GM21381 (cell line): ENCODE results near the gene SLC66A3.

Experiments
- ATAC-seq: cut with Tn5 transposase; IDR thresholded peaks from one replicate; pipeline ENCODE4 v1.9.1; 2021; ENCODE audit warnings: mild to moderate bottlenecking, moderate library complexity; ENCODE audit not compliant: unreplicated experiment

The SLC66A3 gene

DNA sequence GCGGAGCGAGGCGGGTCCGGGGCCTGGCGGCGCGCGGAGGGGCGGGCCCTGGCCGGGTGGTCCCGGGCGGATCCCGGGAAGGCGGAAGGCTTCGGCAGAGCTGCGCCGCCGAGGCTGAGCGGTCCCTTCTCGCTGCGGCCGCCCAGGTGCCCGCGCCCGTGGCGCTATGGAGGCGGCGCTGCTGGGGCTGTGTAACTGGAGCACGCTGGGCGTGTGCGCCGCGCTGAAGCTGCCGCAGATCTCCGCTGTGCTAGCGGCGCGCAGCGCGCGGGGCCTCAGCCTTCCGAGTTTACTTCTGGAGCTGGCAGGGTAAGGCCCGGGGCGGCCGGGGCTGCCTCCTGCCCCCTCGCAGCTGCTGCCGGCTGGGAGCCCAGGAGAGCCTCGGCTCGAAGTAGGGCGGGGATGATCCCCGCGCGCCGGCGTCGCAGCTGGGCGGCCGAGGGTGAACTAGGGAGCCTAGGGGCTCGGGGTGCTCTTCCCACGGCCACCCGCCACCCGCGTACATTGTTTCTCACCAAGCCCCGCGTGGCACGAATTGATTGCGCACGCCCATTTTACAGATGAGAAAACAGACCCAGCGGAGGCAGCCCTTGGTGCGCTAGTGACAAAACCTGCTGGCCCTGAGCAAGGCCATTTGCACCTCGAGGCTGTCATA, at the start of gene SLC66A3:
SLC66A3 (plus strand) TSS at position 87 of the 655 bp plus-strand sequence; CDS start at position 167, 80 bp downstream.
- peak; percentile 74 for ATAC-seq

GRCh38 chr2:11109002-11109401, 46.3 kb upstream of the SLC66A3 start:
- ATAC-seq, result no peak

DNA sequence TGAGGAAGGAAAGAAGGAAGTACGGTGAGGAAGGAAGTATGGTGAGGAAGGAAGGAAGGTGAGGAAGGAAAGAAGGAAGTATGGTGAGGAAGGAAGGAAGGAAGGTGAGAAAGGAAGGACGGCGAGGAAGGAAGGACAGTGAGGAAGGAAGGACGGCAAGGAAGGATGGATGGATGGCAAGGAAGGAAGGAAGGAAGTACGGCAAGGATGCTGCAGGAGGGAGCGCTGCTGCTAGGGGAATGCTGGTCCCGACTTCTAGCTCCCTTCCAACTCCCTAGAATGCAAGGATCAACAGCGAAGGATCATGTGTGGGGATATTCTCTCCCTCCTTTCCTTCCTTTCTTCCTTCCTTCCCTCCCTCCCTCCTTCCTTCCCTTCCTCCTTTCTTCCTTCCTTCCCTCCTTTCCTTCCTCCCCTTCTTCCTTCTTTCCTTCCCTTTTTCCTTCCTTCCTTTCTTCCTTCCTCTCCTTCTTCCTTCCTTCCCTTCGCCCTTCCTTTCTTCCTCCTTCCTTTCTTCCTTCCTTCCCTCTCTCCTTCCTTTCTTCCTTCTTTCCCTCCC, 42.3 kb upstream of the SLC66A3 start:
- no peak for ATAC-seq

- no peak for ATAC-seq
These were observed 37.5 kb upstream of the SLC66A3 start for GRCh38 chr2:11117776-11118175.

- ATAC-seq, result no peak
These were observed 36.5 kb upstream of the SLC66A3 start for GRCh38 chr2:11118761-11119160.

GRCh38 chr2:11121099-11121822, 34.0 kb upstream of the SLC66A3 start:
- ATAC-seq, result no peak

- no peak for ATAC-seq
These were observed 33.5 kb upstream of the SLC66A3 start for GRCh38 chr2:11121823-11122155.

- ATAC-seq, result no peak
These were observed 32.9 kb upstream of the SLC66A3 start for GRCh38 chr2:11122380-11122779.

DNA sequence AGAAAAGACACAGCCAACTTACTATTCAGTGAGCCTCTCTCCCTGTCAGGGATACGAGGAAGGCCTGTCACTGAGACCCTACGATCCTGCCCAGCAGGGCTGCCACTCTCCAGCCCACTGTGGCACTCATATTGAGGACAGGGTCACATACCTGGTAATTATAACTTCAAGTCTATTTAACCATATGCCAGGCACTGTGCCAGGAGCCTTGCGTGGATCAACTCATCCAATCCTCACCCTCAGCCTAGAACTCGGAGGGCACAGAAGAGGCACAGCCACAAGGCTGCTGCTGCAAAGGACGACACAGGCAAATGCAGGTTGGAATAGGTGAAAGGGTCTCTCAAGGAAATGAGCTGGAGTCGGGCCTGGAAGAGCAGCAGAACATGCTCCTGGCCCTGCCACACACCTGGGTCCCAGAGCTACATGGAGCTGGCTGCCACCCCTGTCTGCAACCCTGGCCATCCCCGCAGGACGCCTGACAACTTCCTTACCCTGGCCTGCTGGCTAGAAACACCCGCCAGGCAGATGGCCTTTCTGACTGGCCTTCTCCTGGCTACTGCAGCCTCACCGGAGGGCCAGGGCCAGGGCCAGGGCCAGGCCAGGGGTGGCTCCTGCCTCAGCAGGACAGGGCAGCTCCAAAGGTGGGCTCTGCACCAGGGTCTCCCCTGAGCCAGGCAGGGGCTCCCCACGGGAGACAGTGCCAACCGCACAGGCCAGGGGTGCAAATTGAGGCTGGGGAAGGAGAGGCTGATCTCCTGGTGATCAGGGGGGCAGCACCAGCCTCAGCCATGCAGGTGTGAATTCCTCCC, 32.1 kb upstream of the SLC66A3 start:
- no peak for ATAC-seq

DNA sequence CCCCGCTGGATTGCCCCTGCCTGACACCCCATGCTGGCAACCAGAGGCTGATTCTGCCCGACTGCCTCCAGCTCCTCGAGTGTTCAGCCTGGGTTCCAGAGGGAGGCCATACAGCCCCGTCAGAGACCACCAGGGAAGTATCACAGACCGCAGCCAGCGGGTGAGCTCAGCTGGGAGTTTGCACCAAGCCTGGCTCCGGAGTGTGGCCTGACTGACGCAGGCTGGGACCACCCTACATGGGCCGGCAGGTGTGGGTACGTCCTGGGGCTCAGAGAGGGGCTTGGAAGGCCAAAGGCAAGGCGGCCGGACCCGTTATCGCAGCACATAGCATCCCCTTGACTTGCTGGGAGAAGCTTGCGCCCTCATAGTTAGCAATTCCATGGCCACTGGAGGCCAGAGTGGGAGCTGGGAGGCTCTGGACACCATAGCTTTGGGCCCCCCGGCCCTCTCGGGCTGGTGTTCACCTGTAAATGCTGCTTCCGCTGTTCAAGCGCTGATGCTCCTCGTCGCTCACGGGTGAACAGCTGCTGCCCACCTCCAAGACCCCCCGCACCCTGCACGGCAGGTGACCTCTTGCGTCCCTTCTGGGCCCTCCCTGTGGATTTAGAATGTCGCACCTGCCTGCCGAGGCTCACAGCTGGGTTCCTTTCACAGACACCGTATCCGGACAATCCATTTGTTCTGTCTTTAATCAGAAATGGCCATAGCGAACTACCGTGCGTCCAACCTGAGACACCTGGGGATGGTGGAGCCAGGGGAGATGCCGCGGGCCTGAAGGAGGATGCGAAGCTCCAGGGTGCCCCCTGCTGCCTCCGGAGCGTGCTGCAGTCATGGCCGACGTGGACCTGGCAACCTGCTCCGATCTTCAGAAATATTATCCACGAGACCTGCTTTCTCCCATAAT, 31.2 kb upstream of the SLC66A3 start:
- ATAC-seq, result no peak

DNA sequence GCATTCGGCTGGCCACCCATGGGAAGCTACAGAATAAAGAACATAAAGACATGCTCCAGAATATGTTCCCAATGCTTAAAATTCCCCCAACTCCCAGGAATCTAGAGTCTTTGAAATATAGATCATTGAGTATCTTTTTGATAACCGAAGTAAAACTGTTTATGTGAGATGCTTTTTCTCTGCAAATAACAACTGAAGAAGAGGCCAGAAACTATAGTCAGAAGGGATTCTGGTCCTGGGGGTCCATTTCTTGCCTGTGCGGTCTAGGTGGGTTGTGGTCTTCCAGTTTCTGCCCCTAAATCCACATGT, 30.6 kb upstream of the SLC66A3 start:
- no peak for ATAC-seq

DNA sequence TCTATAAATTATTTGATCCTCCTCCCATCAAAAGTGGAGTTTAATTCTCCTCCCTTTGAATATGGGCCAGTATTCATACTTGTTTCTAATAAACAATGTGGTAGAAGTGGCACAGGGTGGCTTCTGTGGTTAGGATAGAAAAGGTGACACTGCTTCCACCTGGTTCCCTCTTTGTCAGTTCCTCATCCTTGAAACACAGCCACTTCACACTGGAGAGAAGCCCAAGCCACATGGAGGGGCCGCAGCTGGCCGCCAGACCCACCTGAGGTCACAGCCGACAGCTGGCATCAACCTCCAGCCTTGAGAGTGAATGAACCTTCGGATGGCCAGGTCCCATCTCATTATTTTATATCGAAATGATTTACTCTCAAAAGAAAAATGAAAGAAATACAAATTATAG, 27.5 kb upstream of the SLC66A3 start:
- no peak for ATAC-seq

- ATAC-seq, result no peak
These were observed 26.9 kb upstream of the SLC66A3 start for GRCh38 chr2:11128243-11128951.

GRCh38 chr2:11129598-11130449, 25.4 kb upstream of the SLC66A3 start:
- ATAC-seq, result peak; percentile 71

- ATAC-seq, result no peak
These were observed 23.9 kb upstream of the SLC66A3 start for GRCh38 chr2:11131166-11131920.

DNA sequence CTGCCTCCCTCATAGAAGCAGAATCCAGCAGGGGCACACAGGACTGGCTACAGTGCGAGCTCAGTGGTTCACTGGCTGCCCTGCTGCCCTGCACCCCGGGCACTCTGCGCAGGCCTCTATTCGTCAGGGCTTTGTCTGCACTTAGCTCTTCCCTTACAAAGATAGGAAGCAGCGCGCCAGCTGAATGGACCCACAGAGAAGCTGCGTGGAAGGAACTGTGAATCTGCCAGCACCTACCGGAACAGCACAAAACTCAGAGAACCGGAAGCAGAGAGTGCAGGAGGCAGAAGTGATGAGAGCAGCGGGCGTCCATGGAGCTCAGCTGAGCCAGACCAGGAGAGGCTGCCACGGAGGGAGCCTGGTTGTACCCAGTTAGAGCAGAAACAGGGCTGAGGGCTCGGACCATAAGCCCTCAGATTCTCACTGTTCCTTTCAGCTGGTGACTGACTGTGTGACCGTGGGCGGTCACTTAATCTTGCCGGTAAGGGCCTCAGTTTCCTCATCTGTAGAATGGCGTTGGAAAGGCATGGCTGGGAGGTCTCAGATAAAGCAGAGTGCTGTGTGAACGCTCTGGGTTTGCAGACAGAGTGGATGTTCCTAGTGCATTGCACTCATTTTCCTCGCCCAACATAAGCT, 23.1 kb upstream of the SLC66A3 start:
- ATAC-seq, result no peak

DNA sequence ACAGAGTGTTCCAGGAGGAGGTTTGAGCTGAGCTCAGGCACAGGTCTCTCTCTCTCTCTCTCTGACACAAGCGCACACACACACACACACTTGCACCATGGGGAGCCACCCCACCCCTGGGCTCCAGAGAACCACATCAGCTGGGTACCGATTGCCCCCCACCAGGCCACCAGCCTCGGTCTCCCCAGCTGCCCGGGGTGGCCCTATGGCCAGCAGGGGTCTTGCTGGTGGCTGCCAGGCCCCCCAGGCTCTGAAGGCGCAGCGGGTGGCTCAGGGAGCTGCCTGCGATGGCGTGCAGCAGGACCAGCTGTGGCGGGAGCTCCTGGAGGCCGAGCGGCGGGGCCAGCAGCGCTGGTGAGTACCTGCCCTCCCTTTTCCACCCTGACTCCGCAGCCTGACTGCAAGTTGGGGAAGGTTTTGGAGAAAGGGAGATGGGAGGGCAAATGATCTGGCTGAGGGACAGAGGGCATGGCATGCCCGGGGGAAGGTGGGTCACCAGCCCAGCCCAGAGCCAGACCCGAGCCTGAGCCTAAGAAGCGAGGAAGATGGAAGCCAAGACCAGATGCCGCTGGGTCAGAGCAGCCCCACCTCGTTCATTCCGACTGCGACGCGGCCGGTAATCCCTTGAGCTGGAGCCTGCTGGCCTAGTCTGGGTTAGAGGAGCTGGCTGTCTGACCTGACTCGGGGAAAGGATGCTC, 21.9 kb upstream of the SLC66A3 start:
- ATAC-seq, result no peak
